ENCODE data around the gene HDAC5.

DNA sequence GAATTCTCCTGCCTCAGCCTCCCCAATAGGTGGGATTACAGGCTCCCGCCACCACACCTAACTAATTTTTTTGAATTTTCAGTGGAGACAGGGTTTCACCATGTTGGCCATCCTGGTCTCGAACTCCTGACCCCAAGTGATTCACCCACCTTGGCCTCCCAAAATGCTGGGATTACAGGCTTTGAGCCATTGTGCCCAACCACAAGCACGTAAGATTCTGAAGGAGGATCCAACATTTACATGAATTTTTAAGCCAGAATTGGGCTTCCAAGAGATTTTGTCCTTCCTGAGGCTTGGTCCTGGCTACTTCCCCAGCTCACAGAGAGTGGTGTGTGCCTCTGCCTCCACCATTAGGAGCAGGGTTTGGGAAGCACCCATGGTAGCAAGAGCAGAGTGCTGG lies 41.8 kb downstream of the HDAC5 start:
- TF ChIP-seq GATA2 (IDR thresholded peaks at IDR 0.05; ENCODE audit: low read depth, low read length) (no peak), GATA3 (IDR thresholded peaks at IDR 0.05; ENCODE audit: low read depth, low read length) (no peak)

Data from SH-SY5Y (cell line).